K562 (cell line): ENCODE data around the gene CABLES1. TPM values are rescaled to one million over a fixed set of nuclear protein-coding genes. Genes with fewer than 3 reads are reported as not detected.

Experiments used
- ATAC-seq: fragments of 200-7000 bp; cut with Tn5 transposase; 3 replicates; pipeline ENCODE4 v1.9.1; 2020; ENCODE audit warnings: moderate library complexity
- BruUV-seq: library from RNA; stranded (reverse); fragments of 400-500 nt; replicated peaks from 2 replicates; lab custom pipeline; 2021; lab: Mats Ljungman, UMichigan
- CTCF ChIA-PET: fragments of 300-600 bp; formaldehyde crosslinking; extraction: SDS; loops from one replicate; lab custom pipeline; 2021; ENCODE audit warnings: low intra/inter-chr PET ratio; lab: Yijun Ruan, JAX
- POLR2A ChIA-PET: fragments of 300-600, 350-650 bp; sonication (Branson Sonifier 250); formaldehyde crosslinking; extraction: SDS; loops from one replicate; lab custom pipeline; 2021; ENCODE audit warnings: antibody characterized with exemption, inconsistent platforms; lab: Yijun Ruan, JAX
- DNase-seq, 4 experiments: peaks; one replicate each; pipeline versions ENCODE4 v3.0.0 to v3.0.0-alpha.2; 2011 to 2018; ENCODE audit warnings: low spot score in 3 of 4, mixed read lengths in 3 of 4; ENCODE audit errors: extremely low read depth in 1 of 4
- FAIRE-seq: peaks from 2 replicates; lab custom pipeline; 2011; peaks lifted over from hg19 to GRCh38; lab: Jason Lieb, UNC
- H2AFZ ChIP-seq: 2 replicates; pipeline ENCODE4 v1.6.0; 2011; ENCODE audit warnings: low read depth, low read length, control low read depth, inconsistent platforms
- H3K27ac ChIP-seq: fragments of 200-600 bp; 3 replicates; pipeline ENCODE4 v1.8.0; 2011; ENCODE audit warnings: low read depth, mild to moderate bottlenecking, control low read depth, inconsistent platforms, low read length, moderate library complexity, mixed read lengths; ENCODE audit errors: extremely low read depth
- H3K27me3 ChIP-seq, 2 experiments: fragments of 300-600 bp in 1 of 2; 2 replicates in 1 of 2; 3 replicates in 1 of 2; pipeline versions ENCODE4 v1.6.0 to v1.8.0; 2011; ENCODE audit warnings: inconsistent platforms in 2 of 2, low read length in 2 of 2, mild to moderate bottlenecking in 1 of 2, mixed read lengths in 1 of 2, moderate library complexity in 1 of 2; ENCODE audit not compliant: control insufficient read depth in 2 of 2, insufficient read depth in 2 of 2
- H3K36me3 ChIP-seq: fragments of 300-600 bp; 3 replicates; pipeline ENCODE4 v1.8.0; 2011; ENCODE audit warnings: mild to moderate bottlenecking, low read length, inconsistent platforms; ENCODE audit not compliant: control insufficient read depth, insufficient read depth
- H3K4me1 ChIP-seq, 2 experiments: fragments of 200-600 bp in 1 of 2; replicated peaks in 1 of 2; 2 replicates in 1 of 2; 3 replicates in 1 of 2; pipeline versions ENCODE4 v1.5.1 to v1.8.0; 2011; ENCODE audit warnings: inconsistent platforms in 2 of 2, low read length in 2 of 2, mild to moderate bottlenecking in 1 of 2, mixed read lengths in 1 of 2, moderate library complexity in 1 of 2; ENCODE audit not compliant: control insufficient read depth in 2 of 2, insufficient read depth in 2 of 2
- H3K4me2 ChIP-seq: 2 replicates; pipeline ENCODE4 v1.6.1; 2011; ENCODE audit warnings: low read length, control low read depth, inconsistent platforms, mixed read lengths; ENCODE audit not compliant: insufficient read depth
- H3K4me3 ChIP-seq: fragments of 200-600 bp; sonication (generic), shearing (Covaris generic); 2 replicates; pipeline ENCODE4 v1.5.1; 2016; ENCODE audit warnings: control low read depth, inconsistent platforms
- H3K79me2 ChIP-seq: fragments of 200-600 bp; 3 replicates; pipeline ENCODE4 v1.8.0; 2011; ENCODE audit warnings: low read length, inconsistent platforms; ENCODE audit not compliant: control insufficient read depth, insufficient read depth
- H3K9ac ChIP-seq, 2 experiments: 2 replicates each; pipeline versions ENCODE4 v1.6.0 to v1.6.1; 2011; ENCODE audit warnings: low read depth in 2 of 2, low read length in 2 of 2, control low read depth in 1 of 2, inconsistent platforms in 1 of 2, mild to moderate bottlenecking in 1 of 2, mixed read lengths in 1 of 2; ENCODE audit not compliant: insufficient read depth in 1 of 2
- H3K9me1 ChIP-seq: one replicate; pipeline ENCODE4 v1.6.0; 2011; ENCODE audit warnings: inconsistent platforms, mild to moderate bottlenecking, low read length, moderate library complexity; ENCODE audit not compliant: control insufficient read depth, insufficient read depth
- H3K9me3 ChIP-seq: replicated peaks from 2 replicates; pipeline ENCODE4 v1.5.1; 2011; ENCODE audit warnings: low read depth, low read length, inconsistent platforms; ENCODE audit not compliant: control insufficient read depth, insufficient read depth
- H4K20me1 ChIP-seq: replicated peaks from 2 replicates; pipeline ENCODE4 v1.6.1; 2011; ENCODE audit warnings: low read length, inconsistent platforms, mixed read lengths; ENCODE audit not compliant: control insufficient read depth, insufficient read depth
- CBFA2T2 ChIP-seq: fragments of 450-650 bp; conservative IDR thresholded peaks from 2 replicates; pipeline ENCODE4 v1.6.1; 2017; ENCODE audit warnings: mild to moderate bottlenecking
- CREB1 ChIP-seq, 2 experiments: sonication (generic) in 1 of 2; formaldehyde crosslinking in 1 of 2; IDR thresholded peaks; 2 replicates each; pipeline versions ENCODE4 v1.6.1 to v1.8.0; 2012 to 2022; ENCODE audit warnings: inconsistent platforms in 1 of 2, mild to moderate bottlenecking in 1 of 2, missing genetic modification reagents in 1 of 2, moderate library complexity in 1 of 2
- CTBP1 ChIP-seq: fragments of 450-650 bp; IDR thresholded peaks from 2 replicates; pipeline ENCODE4 v1.6.1; 2016; ENCODE audit warnings: borderline replicate concordance
- CXXC5 ChIP-seq: fragments of 250-450 bp; sonication (Bioruptor Pico); IDR thresholded peaks from 2 replicates; pipeline ENCODE4 v1.8.0; 2022; ENCODE audit warnings: inconsistent platforms, mild to moderate bottlenecking, moderate library complexity
- E2F4 ChIP-seq: sonication (generic); formaldehyde crosslinking; IDR thresholded peaks from 2 replicates; pipeline ENCODE4 v1.8.0; 2022; ENCODE audit warnings: mild to moderate bottlenecking, low read depth, missing genetic modification reagents
- FIP1L1 ChIP-seq: fragments of 200-400 bp; formaldehyde crosslinking; IDR thresholded peaks from 2 replicates; pipeline ENCODE4 v1.6.1; 2018; ENCODE audit warnings: mild to moderate bottlenecking, low read depth, low read length; ENCODE audit not compliant: poor library complexity, severe bottlenecking
- FOSL1 ChIP-seq: fragments of 200-800 bp; sonication (Bioruptor generic); conservative IDR thresholded peaks from 2 replicates; pipeline ENCODE4 v1.6.1; 2016; ENCODE audit warnings: missing genetic modification characterization, missing compliant biosample characterization
- FOXM1 ChIP-seq, 2 experiments: fragments of 450-650 bp in 1 of 2; sonication (generic) in 1 of 2; formaldehyde crosslinking in 1 of 2; IDR thresholded peaks; 2 replicates each; pipeline versions ENCODE4 v1.6.1 to v1.9.0; 2017 to 2022; ENCODE audit warnings: low read depth in 2 of 2, mild to moderate bottlenecking in 2 of 2, missing genetic modification reagents in 1 of 2, moderate library complexity in 1 of 2
- L3MBTL2 ChIP-seq: fragments of 450-650 bp; IDR thresholded peaks from 2 replicates; pipeline ENCODE4 v1.6.1; 2016; ENCODE audit warnings: mild to moderate bottlenecking, moderate library complexity
- MEIS2 ChIP-seq: fragments of 450-650 bp; IDR thresholded peaks from 2 replicates; pipeline ENCODE4 v1.6.1; 2014; ENCODE audit warnings: mild to moderate bottlenecking; ENCODE audit not compliant: partially characterized antibody
- MITF ChIP-seq: IDR thresholded peaks from 2 replicates; pipeline ENCODE4 v1.6.1; 2014; ENCODE audit warnings: antibody characterized with exemption
- PKNOX1 ChIP-seq: fragments of 450-650 bp; IDR thresholded peaks from 2 replicates; pipeline ENCODE4 v1.6.1; 2016
- RCOR1 ChIP-seq, 2 experiments: IDR thresholded peaks; 2 replicates each; pipeline ENCODE4 v1.6.1; 2012; ENCODE audit warnings: low read depth in 2 of 2, low read length in 2 of 2, borderline replicate concordance in 1 of 2, improper control_type of control experiment in 1 of 2
- U2AF2 ChIP-seq: fragments of 200-400 bp; formaldehyde crosslinking; optimal IDR thresholded peaks from 2 replicates; pipeline ENCODE3; 2017; ENCODE audit warnings: low read depth, mild to moderate bottlenecking, low read length
- ZNF174 ChIP-seq: fragments of 250-450 bp; sonication (Bioruptor Pico); IDR thresholded peaks from 2 replicates; pipeline ENCODE4 v1.4.0; 2020; ENCODE audit warnings: mild to moderate bottlenecking
- ZNF589 ChIP-seq: fragments of 200-800 bp; sonication (Bioruptor generic); IDR thresholded peaks from 2 replicates; pipeline ENCODE4 v1.6.1; 2016; ENCODE audit warnings: low read depth, missing genetic modification characterization, missing compliant biosample characterization
- WGBS: fragments of 100-300 bp; shearing (Covaris generic); methylation state at CpG from one replicate; pipeline ENCODE4 v1.1.6; 2016; ENCODE audit warnings: low coverage, mixed read lengths; ENCODE audit not compliant: insufficient coverage; ENCODE audit errors: missing lambda C conversion rate; 5-methylcytosine and 5-hydroxymethylcytosine counted together
- in situ Hi-C: fragments of 300-500 bp; cut with MboI; formaldehyde crosslinking; loops from 4 replicates; pipeline ENCODE4 v1.15.0; 2018; ENCODE audit warnings: inconsistent platforms, mixed read lengths
- intact Hi-C: fragments of 100-400 bp; cut with micrococcal nuclease; formaldehyde crosslinking; loops from 2 replicates; pipeline ENCODE4 v1.14.2; 2022
- polyA plus RNA-seq, 8 experiments: library from polyadenylated mRNA; depleted of rRNA in 4 of 8; stranded (reverse) in 5 of 8; unstranded in 3 of 8; fragments of >200 nt; fragmentation: Nextera tagmentation in 2 of 8; fragmentation: Illumina TruSeq in 1 of 8; extraction: Ambion mirVana in 2 of 8; extraction: Trizol in 1 of 8; gene quantifications; 2 replicates each; pipeline versions ENCODE4 v1.2.1 to v1.2.3, GENCODE V29; 2011 to 2014; ENCODE audit warnings: inconsistent platforms in 1 of 8, missing spikeins in 1 of 8
- total RNA-seq, 7 experiments: library from RNA; depleted of rRNA in 6 of 7; stranded (reverse); fragments of >200 nt in 6 of 7; fragmentation: Illumina TruSeq in 2 of 7; extraction: Trizol in 2 of 7; gene quantifications; 2 replicates each; pipeline versions ENCODE4 v1.2.1 to v1.2.3, GENCODE V29; 2011 to 2021; ENCODE audit warnings: low replicate concordance in 1 of 7

Gene CABLES1
- total and polyA plus RNA-seq, 9 of the 15 experiments (the other 6 are each of a cell fraction or from before 2014, with no cell fraction given), result 0.04 to 0.10 (median 0.06) TPM; not detected in 3

GRCh38 chr18:23200756-23201155 is 65.5 kb downstream of the CABLES1 start:
- Histone ChIP-seq H3K79me2 (no peaks in the 10 kb centered on the region), H3K27ac (no peak overlapping the region), H3K27me3 (peaks cover 56 to 66% of the 10 kb centered on the region in 2 experiments), H3K4me2 (no peak overlapping the region), H3K9ac (no peak overlapping the region), H4K20me1 (0 out of 2 replicates have a peak, but pooled peaks cover 3% of the 10 kb centered on the region), H3K36me3 (no peaks in the 10 kb centered on the region), H3K9me1 (no peaks in the 10 kb centered on the region), H3K9me3 (no peaks in the 10 kb centered on the region), H3K4me1 (no peaks in the 10 kb centered on the region), H2AFZ (no peak overlapping the region), H3K4me3 (no peak overlapping the region)
- POLR2A ChIA-PET, result interaction anchor here (1.1 kb wide), 1 partner anchor 21 kb away, joined by 3 read pairs; no protein-coding TSS in a partner anchor
- intact Hi-C loops, result no loop called here
- ATAC-seq (no peak), DNase-seq (peak in 1 of 4 experiments; percentile 16), FAIRE-seq (no peak)
- 3% methylated on average over 8 of the region's 8 CpGs for WGBS
- in situ Hi-C loops, result no loop called here
- CTCF ChIA-PET, result no interaction called here
- no TSS peak for BruUV-seq
- TF ChIP-seq CBFA2T2 (peak; percentile 29; the same call in 1 of the 2 replicates), FIP1L1 (no peak), CTBP1 (peak; percentile 80; the same call in 1 of the 2 replicates), PKNOX1 (peak; percentile 89), ZNF174 (no peak), FOXM1 (IDR thresholded peaks at IDR 0.05; ENCODE audit: low read depth) (peak; percentile 21; the same call in 1 of the 2 replicates), FOXM1 (CRISPR knock-in tag; IDR thresholded peaks at IDR 0.05; ENCODE audit: low read depth) (no peak), U2AF2 (no peak), L3MBTL2 (peak; percentile 88), CXXC5 (peak; percentile 45), CREB1 (IDR thresholded peaks at IDR 0.05) (no peak), CREB1 (CRISPR knock-in tag; IDR thresholded peaks at IDR 0.05) (no peak), RCOR1 (IDR thresholded peaks at IDR 0.05; ENCODE audit: borderline replicate concordance in 1 of 2, low read depth in 2 of 2, low read length in 2 of 2) (0 out of 4 replicates have a peak, but pooled peaks of 1 of the 2 experiments have one; percentile 19), E2F4 (CRISPR knock-in tag) (peak; percentile 75; the same call in 1 of the 2 replicates), MEIS2 (peak; percentile 92), MITF (no peak), FOSL1 (0 out of 2 replicates have a peak, but pooled peaks have one; percentile 28), ZNF589 (CRISPR knock-in tag) (0 out of 2 replicates have a peak, but pooled peaks have one; percentile 42)
